Measurements from ENCODE around the gene MOCS2. TPM values are rescaled to one million over a fixed set of nuclear protein-coding genes. Genes with fewer than 3 reads are reported as not detected.

MOCS2 gene
- total and polyA plus RNA-seq, 9 of the 15 experiments (the other 6 are each of a cell fraction or from before 2014, with no cell fraction given), result 33.0 to 74.5 (median 48.4) TPM

DNA sequence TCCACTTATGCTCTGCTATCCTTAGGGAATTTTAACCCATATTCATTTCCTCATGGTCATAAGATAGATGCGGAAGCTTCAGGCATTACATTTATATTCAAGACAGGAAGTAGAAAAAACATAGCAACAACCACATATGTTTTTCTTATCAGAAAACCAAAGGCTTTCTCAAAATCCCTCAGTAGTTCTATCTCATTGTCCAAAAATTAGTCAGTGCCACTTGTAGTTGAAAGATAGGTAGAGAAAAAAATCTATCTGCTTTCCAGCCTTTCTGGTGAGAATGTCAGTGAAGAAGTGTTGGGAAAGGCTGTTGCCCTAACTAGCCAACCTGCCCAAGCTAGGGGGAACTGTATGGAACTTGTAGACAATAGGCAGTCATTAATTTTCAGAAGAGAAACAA lies 23.5 kb upstream of the MOCS2 start (continued):
- TF ChIP-seq, protein P1, sequence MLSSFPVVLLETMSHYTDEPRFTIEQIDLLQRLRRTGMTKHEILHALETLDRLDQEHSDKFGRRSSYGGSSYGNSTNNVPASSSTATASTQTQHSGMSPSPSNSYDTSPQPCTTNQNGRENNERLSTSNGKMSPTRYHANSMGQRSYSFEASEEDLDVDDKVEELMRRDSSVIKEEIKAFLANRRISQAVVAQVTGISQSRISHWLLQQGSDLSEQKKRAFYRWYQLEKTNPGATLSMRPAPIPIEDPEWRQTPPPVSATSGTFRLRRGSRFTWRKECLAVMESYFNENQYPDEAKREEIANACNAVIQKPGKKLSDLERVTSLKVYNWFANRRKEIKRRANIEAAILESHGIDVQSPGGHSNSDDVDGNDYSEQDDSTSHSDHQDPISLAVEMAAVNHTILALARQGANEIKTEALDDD (IDR thresholded peaks at IDR 0.05), result 0 out of 2 replicates have a peak, but pooled peaks have one; percentile 22
- TF ChIP-seq, protein P2, sequence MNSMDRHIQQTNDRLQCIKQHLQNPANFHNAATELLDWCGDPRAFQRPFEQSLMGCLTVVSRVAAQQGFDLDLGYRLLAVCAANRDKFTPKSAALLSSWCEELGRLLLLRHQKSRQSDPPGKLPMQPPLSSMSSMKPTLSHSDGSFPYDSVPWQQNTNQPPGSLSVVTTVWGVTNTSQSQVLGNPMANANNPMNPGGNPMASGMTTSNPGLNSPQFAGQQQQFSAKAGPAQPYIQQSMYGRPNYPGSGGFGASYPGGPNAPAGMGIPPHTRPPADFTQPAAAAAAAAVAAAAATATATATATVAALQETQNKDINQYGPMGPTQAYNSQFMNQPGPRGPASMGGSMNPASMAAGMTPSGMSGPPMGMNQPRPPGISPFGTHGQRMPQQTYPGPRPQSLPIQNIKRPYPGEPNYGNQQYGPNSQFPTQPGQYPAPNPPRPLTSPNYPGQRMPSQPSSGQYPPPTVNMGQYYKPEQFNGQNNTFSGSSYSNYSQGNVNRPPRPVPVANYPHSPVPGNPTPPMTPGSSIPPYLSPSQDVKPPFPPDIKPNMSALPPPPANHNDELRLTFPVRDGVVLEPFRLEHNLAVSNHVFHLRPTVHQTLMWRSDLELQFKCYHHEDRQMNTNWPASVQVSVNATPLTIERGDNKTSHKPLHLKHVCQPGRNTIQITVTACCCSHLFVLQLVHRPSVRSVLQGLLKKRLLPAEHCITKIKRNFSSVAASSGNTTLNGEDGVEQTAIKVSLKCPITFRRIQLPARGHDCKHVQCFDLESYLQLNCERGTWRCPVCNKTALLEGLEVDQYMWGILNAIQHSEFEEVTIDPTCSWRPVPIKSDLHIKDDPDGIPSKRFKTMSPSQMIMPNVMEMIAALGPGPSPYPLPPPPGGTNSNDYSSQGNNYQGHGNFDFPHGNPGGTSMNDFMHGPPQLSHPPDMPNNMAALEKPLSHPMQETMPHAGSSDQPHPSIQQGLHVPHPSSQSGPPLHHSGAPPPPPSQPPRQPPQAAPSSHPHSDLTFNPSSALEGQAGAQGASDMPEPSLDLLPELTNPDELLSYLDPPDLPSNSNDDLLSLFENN (IDR thresholded peaks at IDR 0.05; ENCODE audit: low read depth in 2 of 2, low read length in 2 of 2), result no peak
- TF ChIP-seq RFX1 (IDR thresholded peaks at IDR 0.05) (peak; percentile 21; the same call in 1 of the 2 replicates), FOXM1 (IDR thresholded peaks at IDR 0.05; ENCODE audit: low read depth) (0 out of 2 replicates have a peak, but pooled peaks have one; percentile 32), FOXM1 (CRISPR knock-in tag; IDR thresholded peaks at IDR 0.05; ENCODE audit: low read depth) (no peak), KLF16 (IDR thresholded peaks at IDR 0.05) (peak; percentile 72), TCF3 (CRISPR knock-in tag; IDR thresholded peaks at IDR 0.05) (peak; percentile 83), MCM3 (IDR thresholded peaks at IDR 0.05) (no peak), NFATC3 (IDR thresholded peaks at IDR 0.05) (no peak), ZNF384 (IDR thresholded peaks at IDR 0.05; ENCODE audit: low read depth, low read length) (0 out of 2 replicates have a peak, but pooled peaks have one; percentile 24), ARID1B (IDR thresholded peaks at IDR 0.05) (peak; percentile 85), PML (IDR thresholded peaks at IDR 0.05; ENCODE audit: low read length) (0 out of 2 replicates have a peak, but pooled peaks have one; percentile 52), TRIM24 (IDR thresholded peaks at IDR 0.05) (peak; percentile 68 to 82; a peak in 3 of 4 replicates), HSF4 (CRISPR knock-in tag; IDR thresholded peaks at IDR 0.05; ENCODE audit: borderline replicate concordance) (no peak), CBFA2T2 (conservative IDR thresholded peaks at IDR 0.05) (peak; percentile 84), ZBTB8A (IDR thresholded peaks at IDR 0.05; ENCODE audit: partially characterized antibody) (no peak), FOSL1 (tag; conservative IDR thresholded peaks at IDR 0.05) (peak; percentile 85), NONO (IDR thresholded peaks at IDR 0.05; ENCODE audit: low read depth in 2 of 2, low read length in 1 of 2) (no peak), ZNF766 (CRISPR knock-in tag; conservative IDR thresholded peaks at IDR 0.05) (no peak), ZFP36 (IDR thresholded peaks at IDR 0.05; ENCODE audit: low read depth, low read length, partially characterized antibody) (no peak)
- TF ChIP-seq, protein P3, sequence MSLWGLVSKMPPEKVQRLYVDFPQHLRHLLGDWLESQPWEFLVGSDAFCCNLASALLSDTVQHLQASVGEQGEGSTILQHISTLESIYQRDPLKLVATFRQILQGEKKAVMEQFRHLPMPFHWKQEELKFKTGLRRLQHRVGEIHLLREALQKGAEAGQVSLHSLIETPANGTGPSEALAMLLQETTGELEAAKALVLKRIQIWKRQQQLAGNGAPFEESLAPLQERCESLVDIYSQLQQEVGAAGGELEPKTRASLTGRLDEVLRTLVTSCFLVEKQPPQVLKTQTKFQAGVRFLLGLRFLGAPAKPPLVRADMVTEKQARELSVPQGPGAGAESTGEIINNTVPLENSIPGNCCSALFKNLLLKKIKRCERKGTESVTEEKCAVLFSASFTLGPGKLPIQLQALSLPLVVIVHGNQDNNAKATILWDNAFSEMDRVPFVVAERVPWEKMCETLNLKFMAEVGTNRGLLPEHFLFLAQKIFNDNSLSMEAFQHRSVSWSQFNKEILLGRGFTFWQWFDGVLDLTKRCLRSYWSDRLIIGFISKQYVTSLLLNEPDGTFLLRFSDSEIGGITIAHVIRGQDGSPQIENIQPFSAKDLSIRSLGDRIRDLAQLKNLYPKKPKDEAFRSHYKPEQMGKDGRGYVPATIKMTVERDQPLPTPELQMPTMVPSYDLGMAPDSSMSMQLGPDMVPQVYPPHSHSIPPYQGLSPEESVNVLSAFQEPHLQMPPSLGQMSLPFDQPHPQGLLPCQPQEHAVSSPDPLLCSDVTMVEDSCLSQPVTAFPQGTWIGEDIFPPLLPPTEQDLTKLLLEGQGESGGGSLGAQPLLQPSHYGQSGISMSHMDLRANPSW (CRISPR knock-in tag; IDR thresholded peaks at IDR 0.05), result no peak

All from K562 (cell line).